SU-DHL-6 (cell line): ENCODE data around the gene SCGB3A1.

ENCODE experiments used
- H2AFZ ChIP-seq: fragments of 200-600 bp; sonication (generic); 2 replicates; pipeline ENCODE4 v1.6.1; 2014; ENCODE audit warnings: low read depth, mild to moderate bottlenecking, moderate library complexity, mixed read lengths, antibody characterized with exemption, low read length; ENCODE audit not compliant: severe bottlenecking
- H3F3A ChIP-seq: fragments of 200-600 bp; shearing (Covaris generic); 2 replicates; pipeline ENCODE4 v1.6.0; 2016; ENCODE audit warnings: antibody characterized with exemption, mild to moderate bottlenecking; ENCODE audit not compliant: insufficient read depth
- H3K27ac ChIP-seq: fragments of 200-600 bp; sonication (generic); 2 replicates; pipeline ENCODE4 v1.5.1; 2016; ENCODE audit warnings: low read depth, mild to moderate bottlenecking, low read length, moderate library complexity, mixed read lengths
- H3K27me3 ChIP-seq: fragments of 200-600 bp; sonication (generic), shearing (Covaris generic); 2 replicates; pipeline ENCODE4 v1.6.0; 2014; ENCODE audit warnings: mild to moderate bottlenecking, low read length
- H3K36me3 ChIP-seq: fragments of 200-600 bp; sonication (generic); 2 replicates; pipeline ENCODE4 v1.6.1; 2014; ENCODE audit warnings: mild to moderate bottlenecking, low read length, mixed read lengths
- H3K4me2 ChIP-seq: fragments of 300-600, 200-600 bp; shearing (Covaris generic), sonication (generic); 2 replicates; pipeline ENCODE4 v1.6.0; 2014; ENCODE audit warnings: low read length, low read depth, mild to moderate bottlenecking; ENCODE audit not compliant: poor library complexity, severe bottlenecking
- H3K4me3 ChIP-seq: fragments of 200-600 bp; sonication (generic); 2 replicates; pipeline ENCODE4 v1.5.1; 2014; ENCODE audit warnings: antibody characterized with exemption, low read length, mild to moderate bottlenecking, mixed read lengths; ENCODE audit not compliant: insufficient read depth, poor library complexity, severe bottlenecking
- H3K79me2 ChIP-seq: fragments of 200-600 bp; sonication (generic); 2 replicates; pipeline ENCODE4 v1.6.1; 2014; ENCODE audit warnings: mild to moderate bottlenecking, low read length, moderate library complexity; ENCODE audit not compliant: insufficient read depth
- H3K9ac ChIP-seq: fragments of 200-600 bp; sonication (generic); 2 replicates; pipeline ENCODE4 v1.7.0; 2014; ENCODE audit warnings: mild to moderate bottlenecking, low read length
- H3K9me2 ChIP-seq: fragments of 200-600 bp; sonication (generic); replicated peaks from 2 replicates; pipeline ENCODE4 v1.6.1; 2014; ENCODE audit warnings: low read length; ENCODE audit not compliant: insufficient read depth
- H3K9me3 ChIP-seq: fragments of 200-600 bp; sonication (generic); 2 replicates; pipeline ENCODE4 v1.6.1; 2014; ENCODE audit warnings: low read length, mixed read lengths; ENCODE audit not compliant: insufficient read depth
- H4K20me1 ChIP-seq: fragments of 200-600 bp; sonication (generic); 2 replicates; pipeline ENCODE4 v1.6.1; 2014; ENCODE audit warnings: low read depth, mild to moderate bottlenecking, antibody characterized with exemption, low read length, moderate library complexity, mixed read lengths
- EZH2phosphoT487 ChIP-seq: fragments of 200-600 bp; sonication (generic), shearing (Covaris generic); conservative IDR thresholded peaks from 2 replicates; pipeline ENCODE4 v1.6.1; 2018; ENCODE audit warnings: mild to moderate bottlenecking, antibody characterized with exemption, low read length, moderate library complexity, mixed read lengths
- TF ChIP-seq, protein P1 (sequence below): fragments of 200-600 bp; sonication (generic); IDR thresholded peaks from one replicate; pipeline ENCODE4 v1.5.1; 2017; ENCODE audit warnings: antibody characterized with exemption, mild to moderate bottlenecking, low read length, moderate library complexity; ENCODE audit not compliant: insufficient read depth, poor library complexity, severe bottlenecking

Gene SCGB3A1

GRCh38 chr5:180594311-180595045, 3.2 kb upstream of the SCGB3A1 start:
- Histone ChIP-seq H3K27me3 (no peaks in the 10 kb centered on the region), H3K9me2 (no peaks in the 10 kb centered on the region), H3K79me2 (no peaks in the 10 kb centered on the region), H3K4me2 (no peak overlapping the region), H2AFZ (no peak overlapping the region), H3F3A (no peaks in the 10 kb centered on the region), H3K36me3 (no peaks in the 10 kb centered on the region), H3K27ac (no peak overlapping the region), H3K4me3 (no peak overlapping the region), H3K9me3 (no peaks in the 10 kb centered on the region), H4K20me1 (no peaks in the 10 kb centered on the region), H3K9ac (no peak overlapping the region)
- TF ChIP-seq, protein P1, sequence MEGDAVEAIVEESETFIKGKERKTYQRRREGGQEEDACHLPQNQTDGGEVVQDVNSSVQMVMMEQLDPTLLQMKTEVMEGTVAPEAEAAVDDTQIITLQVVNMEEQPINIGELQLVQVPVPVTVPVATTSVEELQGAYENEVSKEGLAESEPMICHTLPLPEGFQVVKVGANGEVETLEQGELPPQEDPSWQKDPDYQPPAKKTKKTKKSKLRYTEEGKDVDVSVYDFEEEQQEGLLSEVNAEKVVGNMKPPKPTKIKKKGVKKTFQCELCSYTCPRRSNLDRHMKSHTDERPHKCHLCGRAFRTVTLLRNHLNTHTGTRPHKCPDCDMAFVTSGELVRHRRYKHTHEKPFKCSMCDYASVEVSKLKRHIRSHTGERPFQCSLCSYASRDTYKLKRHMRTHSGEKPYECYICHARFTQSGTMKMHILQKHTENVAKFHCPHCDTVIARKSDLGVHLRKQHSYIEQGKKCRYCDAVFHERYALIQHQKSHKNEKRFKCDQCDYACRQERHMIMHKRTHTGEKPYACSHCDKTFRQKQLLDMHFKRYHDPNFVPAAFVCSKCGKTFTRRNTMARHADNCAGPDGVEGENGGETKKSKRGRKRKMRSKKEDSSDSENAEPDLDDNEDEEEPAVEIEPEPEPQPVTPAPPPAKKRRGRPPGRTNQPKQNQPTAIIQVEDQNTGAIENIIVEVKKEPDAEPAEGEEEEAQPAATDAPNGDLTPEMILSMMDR, result no peak
- TF ChIP-seq EZH2phosphoT487, result no peak

- H4K20me1 ChIP-seq, result no peaks in the 10 kb centered on the region
- no peaks in the 10 kb centered on the region for H3K36me3 ChIP-seq
- no peaks in the 10 kb centered on the region for H3K9me2 ChIP-seq
- H3K27me3 ChIP-seq, result no peaks in the 10 kb centered on the region
- no peak overlapping the region for H3K4me2 ChIP-seq
- H3F3A ChIP-seq, result no peaks in the 10 kb centered on the region
- TF ChIP-seq, protein P1, result no peak
- no peak for TF ChIP-seq EZH2phosphoT487
- no peaks in the 10 kb centered on the region for H3K9me3 ChIP-seq
- no peak overlapping the region for H3K4me3 ChIP-seq
- no peak overlapping the region for H3K27ac ChIP-seq
- H3K79me2 ChIP-seq, result no peaks in the 10 kb centered on the region
- H2AFZ ChIP-seq, result no peak overlapping the region
- H3K9ac ChIP-seq, result no peak overlapping the region
These were observed 2.3 kb upstream of the SCGB3A1 start for GRCh38 chr5:180593446-180594206.

GRCh38 chr5:180592176-180592575, 877 bp upstream of the SCGB3A1 start:
- Histone ChIP-seq H2AFZ (no peak overlapping the region), H4K20me1 (no peaks in the 10 kb centered on the region), H3K9me3 (no peaks in the 10 kb centered on the region), H3K27ac (no peak overlapping the region), H3K27me3 (no peaks in the 10 kb centered on the region), H3K79me2 (no peaks in the 10 kb centered on the region), H3K9me2 (no peaks in the 10 kb centered on the region), H3K4me2 (no peak overlapping the region), H3K9ac (no peak overlapping the region), H3F3A (no peaks in the 10 kb centered on the region), H3K4me3 (no peak overlapping the region), H3K36me3 (no peaks in the 10 kb centered on the region)
- no peak for TF ChIP-seq EZH2phosphoT487
- TF ChIP-seq, protein P1, result no peak
